Activated naive CD4-positive, alpha-beta T cell treated with anti-CD3 and anti-CD28 coated beads for 36 hours (primary cell): ENCODE results near the gene TMEM63A. TPM values are rescaled to one million over a fixed set of nuclear protein-coding genes. Genes with fewer than 3 reads are reported as not detected.

Experiments
- CTCF ChIA-PET: fragments of 350-600 bp; sonication (Branson Sonifier 250); formaldehyde crosslinking; loops from one replicate; lab custom pipeline; 2021; ENCODE audit warnings: antibody characterized with exemption; lab: Charles Lee
- DNase-seq: peaks from one replicate; pipeline ENCODE4 v3.0.0-alpha.2; 2020
- H3K27ac Mint-ChIP-seq: one replicate; pipeline ENCODE4 v1.8.0; 2021; ENCODE audit warnings: mild to moderate bottlenecking, mixed read lengths
- H3K27me3 Mint-ChIP-seq: one replicate; pipeline ENCODE4 v1.8.0; 2021; ENCODE audit warnings: low read depth, mixed read lengths
- H3K36me3 Mint-ChIP-seq: one replicate; pipeline ENCODE4 v1.8.0; 2021; ENCODE audit warnings: low read depth, mixed read lengths
- H3K4me1 Mint-ChIP-seq: one replicate; pipeline ENCODE4 v1.8.0; 2021; ENCODE audit warnings: low read depth, mixed read lengths
- H3K4me3 Mint-ChIP-seq: one replicate; pipeline ENCODE4 v1.8.0; 2021; ENCODE audit warnings: mild to moderate bottlenecking, moderate library complexity, mixed read lengths
- H3K9me3 Mint-ChIP-seq: one replicate; pipeline ENCODE4 v1.8.0; 2021; ENCODE audit warnings: mixed read lengths
- intact Hi-C: fragments of 100-400 bp; cut with micrococcal nuclease; formaldehyde crosslinking; loops from one replicate; pipeline ENCODE4 v1.15.1; 2023
- total RNA-seq, 2 experiments: library from RNA; stranded (reverse); gene quantifications; one replicate each; pipeline ENCODE4 v1.2.3, GENCODE V29; 2021

Gene TMEM63A
- total RNA-seq, 2 experiments from 2014 or later = 34.3 to 34.7 TPM

DNA sequence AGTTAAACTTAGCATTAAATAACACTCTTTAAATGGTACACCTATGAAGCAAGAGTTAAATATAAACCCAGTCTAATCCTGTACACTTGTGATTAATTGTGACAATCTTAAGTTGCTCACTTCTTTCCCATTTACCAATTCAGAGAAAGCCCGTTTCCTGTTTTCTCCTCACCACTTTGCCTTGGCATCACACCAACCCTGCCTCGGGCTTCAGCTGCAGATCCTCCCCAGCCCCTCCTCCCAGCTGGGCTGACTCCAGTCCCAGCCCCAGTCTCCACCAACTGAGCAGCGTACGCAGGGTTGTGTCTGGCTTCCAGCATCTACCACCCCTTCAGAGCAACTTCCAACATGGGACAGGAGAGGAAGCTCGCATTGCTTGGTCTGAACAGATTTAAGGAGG lies 37.7 kb upstream of the TMEM63A start:
- CTCF ChIA-PET = interaction anchor here (0.8 to 1.2 kb wide), 2 partner anchors 8 to 109 kb away, joined by 3 to 5 read pairs; no protein-coding TSS in a partner anchor
- DNase-seq = peak; percentile 74
- Mint-ChIP-seq H3K27me3 (no peaks in the 10 kb centered on the region), H3K4me1 (peaks cover 47% of the 10 kb centered on the region), H3K36me3 (peaks cover 40% of the 10 kb centered on the region), H3K27ac (peak overlapping the region; percentile 84), H3K9me3 (no peaks in the 10 kb centered on the region), H3K4me3 (no peak overlapping the region)
- intact Hi-C loops = loop anchor here (5.0 kb wide), 1 partner anchor 267 kb away; the partner anchor contains the start of gene ACBD3

DNA sequence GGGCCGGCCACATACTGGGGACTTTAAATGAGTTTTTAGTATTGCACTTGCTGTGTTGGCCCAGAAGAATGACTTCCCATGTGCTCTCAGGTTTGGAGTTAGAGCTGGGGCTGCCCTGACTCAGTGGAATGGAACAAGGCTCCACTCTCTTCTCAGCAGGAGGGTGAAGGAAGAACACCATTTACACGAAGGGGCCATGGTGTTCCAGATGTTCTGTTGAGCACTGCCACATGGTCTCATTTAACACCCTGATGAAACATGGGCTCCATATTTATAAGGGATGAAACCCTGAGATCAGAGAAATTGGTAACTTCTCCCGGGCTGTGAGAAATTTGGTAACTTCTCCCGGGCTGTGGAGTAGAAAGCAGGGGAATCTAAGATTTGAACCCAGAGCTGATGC lies 36.1 kb upstream of the TMEM63A start:
- Mint-ChIP-seq H3K27ac (no peak overlapping the region), H3K4me1 (peaks cover 45% of the 10 kb centered on the region), H3K36me3 (peaks cover 35% of the 10 kb centered on the region), H3K9me3 (no peaks in the 10 kb centered on the region), H3K27me3 (no peaks in the 10 kb centered on the region), H3K4me3 (no peak overlapping the region)
- CTCF ChIA-PET = no interaction called here
- intact Hi-C loops = no loop called here
- no peak for DNase-seq

GRCh38 chr1:225917536-225917935 lies 35.4 kb upstream of the TMEM63A start:
- no peaks in the 10 kb centered on the region for H3K27me3 Mint-ChIP-seq
- no peak overlapping the region for H3K4me3 Mint-ChIP-seq
- peaks cover 40% of the 10 kb centered on the region for H3K4me1 Mint-ChIP-seq
- peaks cover 32% of the 10 kb centered on the region for H3K36me3 Mint-ChIP-seq
- H3K27ac Mint-ChIP-seq = no peak overlapping the region
- CTCF ChIA-PET = interaction anchor here (1.1 kb wide), 1 partner anchor 13 kb away, joined by 3 read pairs; no protein-coding TSS in a partner anchor
- intact Hi-C loops = no loop called here
- H3K9me3 Mint-ChIP-seq = no peaks in the 10 kb centered on the region
- no peak for DNase-seq

DNA sequence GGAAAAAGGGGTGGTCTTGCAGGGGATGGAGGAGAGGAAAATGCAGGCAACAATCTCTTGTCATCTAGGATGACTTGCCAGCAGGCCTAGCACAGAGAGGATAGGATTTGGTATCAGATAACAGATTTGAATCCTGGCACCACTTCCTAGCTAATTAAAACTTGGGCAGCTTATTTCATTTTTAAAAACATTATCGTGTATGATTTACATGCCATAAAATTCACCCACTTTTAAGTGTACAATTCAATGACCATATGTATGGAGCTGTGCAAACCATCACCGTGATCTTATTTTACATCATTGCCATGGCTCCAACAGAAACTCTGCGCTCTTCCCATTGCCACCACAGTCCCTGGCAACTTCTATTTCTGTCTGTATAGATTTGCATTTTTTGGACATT lies 34.9 kb upstream of the TMEM63A start:
- no peak overlapping the region for H3K4me3 Mint-ChIP-seq
- intact Hi-C loops = no loop called here

GRCh38 chr1:225915538-225915991 lies 33.4 kb upstream of the TMEM63A start:
- peaks cover 27% of the 10 kb centered on the region for H3K4me1 Mint-ChIP-seq
- no peak for DNase-seq
- peaks cover 22% of the 10 kb centered on the region for H3K36me3 Mint-ChIP-seq
- H3K9me3 Mint-ChIP-seq = no peaks in the 10 kb centered on the region
- H3K27ac Mint-ChIP-seq = no peak overlapping the region
- H3K4me3 Mint-ChIP-seq = no peak overlapping the region
- CTCF ChIA-PET = no interaction called here
- no peaks in the 10 kb centered on the region for H3K27me3 Mint-ChIP-seq
- intact Hi-C loops = no loop called here

More for the DNA sequence above, 34.9 kb upstream of the TMEM63A start:
- H3K36me3 Mint-ChIP-seq = peaks cover 32% of the 10 kb centered on the region
- CTCF ChIA-PET = interaction anchor here (1.1 kb wide), 1 partner anchor 14 kb away, joined by 3 read pairs; no protein-coding TSS in a partner anchor
- no peaks in the 10 kb centered on the region for H3K27me3 Mint-ChIP-seq
- peaks cover 36% of the 10 kb centered on the region for H3K4me1 Mint-ChIP-seq
- no peak for DNase-seq
- H3K27ac Mint-ChIP-seq = no peak overlapping the region
- no peaks in the 10 kb centered on the region for H3K9me3 Mint-ChIP-seq

DNA sequence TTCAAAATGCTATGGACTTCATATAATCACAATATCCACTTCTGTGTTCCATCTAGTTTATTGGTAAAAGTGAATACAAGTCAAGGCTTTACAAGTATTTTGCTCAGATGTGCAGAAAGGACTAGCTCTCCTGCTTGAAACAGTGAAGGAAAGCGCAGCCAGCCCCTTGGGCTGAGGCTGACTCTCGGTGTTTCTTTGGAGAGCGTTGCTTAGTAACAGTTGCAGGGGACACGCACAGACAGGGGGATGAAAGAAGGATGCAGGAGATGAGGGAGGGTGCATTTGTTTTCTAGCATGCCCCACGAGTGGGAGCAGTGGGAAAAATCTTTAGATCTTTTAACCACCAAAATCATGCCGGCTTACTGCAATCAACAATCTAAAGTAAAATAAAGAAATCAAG lies 32.8 kb upstream of the TMEM63A start:
- Mint-ChIP-seq H3K4me3 (no peak overlapping the region), H3K27me3 (no peaks in the 10 kb centered on the region), H3K4me1 (peaks cover 27% of the 10 kb centered on the region), H3K9me3 (no peaks in the 10 kb centered on the region), H3K27ac (no peak overlapping the region), H3K36me3 (peaks cover 20% of the 10 kb centered on the region)
- CTCF ChIA-PET = no interaction called here
- DNase-seq = no peak
- intact Hi-C loops = loop anchor here (5.0 kb wide), 1 partner anchor 348 kb away; no protein-coding TSS in a partner anchor

GRCh38 chr1:225914391-225914790 lies 32.2 kb upstream of the TMEM63A start:
- Mint-ChIP-seq H3K4me1 (peaks cover 28% of the 10 kb centered on the region), H3K4me3 (no peak overlapping the region), H3K36me3 (peaks cover 15% of the 10 kb centered on the region), H3K27ac (no peak overlapping the region), H3K9me3 (no peaks in the 10 kb centered on the region), H3K27me3 (no peaks in the 10 kb centered on the region)
- DNase-seq = no peak
- intact Hi-C loops = loop anchor here (5.0 kb wide), 1 partner anchor 347 kb away; no protein-coding TSS in a partner anchor
- CTCF ChIA-PET = interaction anchor here (1.0 to 1.5 kb wide), 2 partner anchors 101 to 135 kb away, joined by 3 read pairs; no protein-coding TSS in a partner anchor

- intact Hi-C loops = loop anchor here (1.0 to 5.0 kb wide), 6 partner anchors 30 to 436 kb away; partner anchors contain the start of gene SRP9
- DNase-seq = peak; percentile 75
- Mint-ChIP-seq H3K4me3 (no peak overlapping the region), H3K27ac (no peak overlapping the region), H3K9me3 (no peaks in the 10 kb centered on the region), H3K36me3 (no peaks in the 10 kb centered on the region), H3K27me3 (no peaks in the 10 kb centered on the region), H3K4me1 (peaks cover 21% of the 10 kb centered on the region)
- CTCF ChIA-PET = interaction anchor here (0.6 to 2.6 kb wide), 32 partner anchors 9 to 443 kb away, joined by 3 to 21 read pairs (median 4); partner anchors contain the start of genes SRP9 and TMEM63A
Measured at GRCh38 chr1:225911191-225912130, 29.3 kb upstream of the TMEM63A start.

GRCh38 chr1:225909477-225909876 lies 27.3 kb upstream of the TMEM63A start:
- H3K27me3 Mint-ChIP-seq = no peaks in the 10 kb centered on the region
- no peak for DNase-seq
- H3K27ac Mint-ChIP-seq = no peak overlapping the region
- CTCF ChIA-PET = interaction anchor here (1.0 to 2.6 kb wide), 4 partner anchors 12 to 355 kb away, joined by 3 to 10 read pairs (median 4); no protein-coding TSS in a partner anchor
- H3K4me3 Mint-ChIP-seq = no peak overlapping the region
- peaks cover 31% of the 10 kb centered on the region for H3K4me1 Mint-ChIP-seq
- no peaks in the 10 kb centered on the region for H3K9me3 Mint-ChIP-seq
- intact Hi-C loops = no loop called here
- H3K36me3 Mint-ChIP-seq = no peaks in the 10 kb centered on the region

DNA sequence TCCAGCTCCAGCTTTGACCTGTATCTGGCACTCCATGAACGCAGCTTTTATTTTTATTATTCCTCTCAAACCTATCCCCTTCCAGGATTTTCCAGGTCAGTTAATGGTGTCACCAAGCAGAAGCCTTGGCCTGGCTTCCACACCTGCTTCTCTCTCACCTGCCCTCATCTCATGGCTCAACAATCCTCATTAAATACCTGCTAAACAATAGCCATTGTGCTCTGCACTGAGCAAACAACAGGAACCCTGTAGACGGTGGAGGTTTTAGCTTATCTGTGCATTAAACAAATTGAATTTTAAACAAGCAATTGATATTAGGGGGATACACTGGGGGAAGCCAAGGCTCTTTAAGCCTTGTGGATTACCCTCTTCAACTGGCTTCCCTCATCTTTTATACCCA lies 26.6 kb upstream of the TMEM63A start:
- Mint-ChIP-seq H3K9me3 (no peaks in the 10 kb centered on the region), H3K4me1 (peaks cover 31% of the 10 kb centered on the region), H3K27me3 (no peaks in the 10 kb centered on the region), H3K27ac (no peak overlapping the region), H3K36me3 (no peaks in the 10 kb centered on the region), H3K4me3 (no peak overlapping the region)
- CTCF ChIA-PET = interaction anchor here (0.8 to 2.6 kb wide), 4 partner anchors 11 to 434 kb away, joined by 3 to 10 read pairs (median 4); partner anchors contain the start of gene TMEM63A
- DNase-seq = no peak
- intact Hi-C loops = no loop called here

DNA sequence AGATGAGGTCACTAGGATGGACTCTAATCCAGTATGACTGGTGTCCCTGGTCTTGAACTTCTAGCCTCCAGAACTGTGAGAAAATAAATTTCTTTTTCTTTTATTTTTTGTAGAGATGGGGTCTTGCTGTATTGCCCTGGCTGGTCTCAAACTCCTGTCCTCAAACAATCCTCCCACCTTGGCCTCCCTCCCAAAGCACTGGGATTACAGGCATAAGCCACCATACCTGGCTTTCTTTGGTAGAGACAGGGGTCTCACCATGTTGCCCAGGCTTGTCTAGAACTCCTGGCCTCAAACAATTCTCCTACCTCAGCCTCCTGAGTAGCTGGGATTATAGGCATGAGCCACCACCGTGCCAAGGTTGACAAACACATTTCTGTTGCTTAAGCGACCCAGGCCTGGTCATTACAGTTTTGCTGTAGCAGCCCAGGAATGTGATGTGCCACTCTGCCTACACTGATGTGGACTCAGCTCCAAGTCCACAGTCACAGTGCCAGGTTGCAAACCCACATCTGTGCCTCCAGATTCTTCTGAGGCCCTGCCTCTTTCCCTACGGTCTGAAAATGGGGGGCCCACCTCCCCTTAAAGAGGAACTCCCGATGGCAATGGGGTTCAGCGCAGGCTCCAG lies 25.9 kb upstream of the TMEM63A start:
- no peak for DNase-seq
- no peaks in the 10 kb centered on the region for H3K36me3 Mint-ChIP-seq
- H3K9me3 Mint-ChIP-seq = no peaks in the 10 kb centered on the region
- no peak overlapping the region for H3K27ac Mint-ChIP-seq
- H3K4me3 Mint-ChIP-seq = no peak overlapping the region
- intact Hi-C loops = no loop called here
- no peaks in the 10 kb centered on the region for H3K27me3 Mint-ChIP-seq
- peaks cover 31% of the 10 kb centered on the region for H3K4me1 Mint-ChIP-seq
- CTCF ChIA-PET = interaction anchor here (0.8 to 1.0 kb wide), 2 partner anchors 25 to 433 kb away, joined by 3 to 5 read pairs; partner anchors contain the start of gene TMEM63A

- Mint-ChIP-seq H3K4me1 (peaks cover 31% of the 10 kb centered on the region), H3K36me3 (no peaks in the 10 kb centered on the region), H3K27ac (no peak overlapping the region), H3K4me3 (no peak overlapping the region), H3K9me3 (no peaks in the 10 kb centered on the region), H3K27me3 (no peaks in the 10 kb centered on the region)
- CTCF ChIA-PET = no interaction called here
- intact Hi-C loops = no loop called here
- DNase-seq = no peak
Measured at GRCh38 chr1:225907341-225907740, 25.2 kb upstream of the TMEM63A start.
